Lung (tissue), 13 donors: Measurements from ENCODE around the gene TRIM77. TPM values are rescaled to one million over a fixed set of nuclear protein-coding genes. Genes with fewer than 3 reads are reported as not detected.
"Not testable (repeated sequence)": the region's sequence is repeated elsewhere in the genome, so short reads cannot be mapped to it uniquely, and the experiment has no call there.

Source experiments
- ATAC-seq: fragments of 200-7000 bp; cut with Tn5 transposase; one replicate; pipeline ENCODE4 v1.9.1; 2020; ENCODE audit warnings: moderate number of reproducible peaks; ENCODE audit not compliant: insufficient read depth, low FRiP score
- DNase-seq, 3 donors: peaks; one replicate each; pipeline ENCODE4 v3.0.0-alpha.2; 2013 to 2017
- H3K27ac ChIP-seq, 2 donors: one replicate each; pipeline ENCODE4 v1.5.1; 2013; ENCODE audit warnings: mild to moderate bottlenecking in 2 of 2, moderate library complexity in 2 of 2, control low read depth in 1 of 2, inconsistent platforms in 1 of 2, low read depth in 1 of 2, low read length in 1 of 2
- H3K27me3 ChIP-seq, 3 donors: one replicate each; pipeline ENCODE4 v1.5.1; 2013; ENCODE audit warnings: low read length in 2 of 3; ENCODE audit not compliant: control insufficient read depth in 3 of 3, insufficient read depth in 3 of 3
- H3K36me3 ChIP-seq, 4 donors: one replicate each; pipeline ENCODE4 v1.5.1; 2013; ENCODE audit warnings: low read length in 4 of 4, mild to moderate bottlenecking in 1 of 4, moderate library complexity in 1 of 4; ENCODE audit not compliant: control insufficient read depth in 4 of 4, insufficient read depth in 4 of 4
- H3K4me1 ChIP-seq, 5 donors: one replicate each; pipeline ENCODE4 v1.5.1; 2013; ENCODE audit warnings: low read length in 5 of 5, mild to moderate bottlenecking in 2 of 5, moderate library complexity in 1 of 5; ENCODE audit not compliant: control insufficient read depth in 5 of 5, insufficient read depth in 5 of 5
- H3K4me3 ChIP-seq: one replicate; pipeline ENCODE4 v1.5.1; 2013; ENCODE audit warnings: mild to moderate bottlenecking, control low read depth, moderate library complexity
- H3K9ac ChIP-seq, 2 donors: one replicate each; pipeline ENCODE4 v1.5.1; 2013; ENCODE audit warnings: low read length in 2 of 2, control low read depth in 1 of 2; ENCODE audit not compliant: insufficient read depth in 1 of 2
- H3K9me3 ChIP-seq, 4 donors: one replicate each; pipeline ENCODE4 v1.5.1; 2013; ENCODE audit warnings: low read length in 3 of 4, mild to moderate bottlenecking in 1 of 4, moderate library complexity in 1 of 4; ENCODE audit not compliant: control insufficient read depth in 4 of 4, insufficient read depth in 3 of 4
- WGBS, 2 donors: extraction: QIAGEN DNeasy Blood & Tissue Kit; methylation state at CpG; one replicate each; pipeline ENCODE4 v1.1.7; 2013; 5-methylcytosine and 5-hydroxymethylcytosine counted together
- polyA plus RNA-seq, 2 donors: library from polyadenylated mRNA; stranded (reverse); fragments of 200-250 nt; gene quantifications; one replicate each; pipeline ENCODE4 v1.2.1, GENCODE V29; 2013
- small RNA-seq: library from RNA; depleted of rRNA; stranded (forward); fragments of <200 nt; gene quantifications from one replicate; pipeline ENCODE3, GENCODE V24; 2014; ENCODE audit warnings: low replicate concordance
- total RNA-seq, 2 donors: library from RNA; depleted of rRNA in 1 of 2; stranded (reverse); fragments of >200 nt in 1 of 2; gene quantifications; one replicate each; pipeline ENCODE4 v1.2.1, GENCODE V29; 2014 to 2021
- TF ChIP-seq, protein P1 (sequence below): IDR thresholded peaks from 2 replicates; pipeline ENCODE4 v1.5.1; 2012; ENCODE audit warnings: mild to moderate bottlenecking; ENCODE audit errors: control extremely low read depth, extremely low read depth
- donor health status: control.
- donor health status: control.
- donor health status: Bipolar disorder and iron deficiency.
- donor health status: healthy.
- donor health status: DM: yes; HTN: yes; CAD: no.

Gene TRIM77
- total and polyA plus RNA-seq, 4 donors: not detected

DNA sequence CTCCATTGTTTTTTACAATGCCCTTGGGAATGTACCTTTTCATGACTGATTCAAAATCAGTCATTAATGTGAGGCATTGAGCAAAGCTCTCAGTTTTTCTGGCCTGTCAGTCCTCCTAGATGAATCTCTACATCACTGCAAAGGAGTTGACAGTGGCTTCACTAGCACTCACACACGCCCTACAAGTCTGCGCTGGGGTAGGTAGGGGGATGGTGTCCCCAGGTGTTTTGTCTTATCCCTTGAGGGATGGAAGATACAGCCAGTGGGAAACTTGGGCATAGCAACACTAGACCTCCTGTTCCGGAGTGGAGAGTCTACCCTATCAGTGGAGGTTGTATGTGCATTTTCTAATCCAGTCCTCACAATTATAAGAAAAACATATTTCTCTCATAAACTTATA is 27.0 kb downstream of the TRIM77 start:
- WGBS, 2 donors: 89 to 92% methylated on average over 3 of the region's 3 CpGs
- Histone ChIP-seq H3K4me3 (no peak overlapping the region), H3K4me1 (no peaks in the 10 kb centered on the region), H3K9ac (no peak overlapping the region), H3K9me3 (no peaks in the 10 kb centered on the region), H3K36me3 (no peaks in the 10 kb centered on the region), H3K27me3 (no peaks in the 10 kb centered on the region), H3K27ac (no peak overlapping the region)
- no peak for ATAC-seq
- TF ChIP-seq, protein P1, sequence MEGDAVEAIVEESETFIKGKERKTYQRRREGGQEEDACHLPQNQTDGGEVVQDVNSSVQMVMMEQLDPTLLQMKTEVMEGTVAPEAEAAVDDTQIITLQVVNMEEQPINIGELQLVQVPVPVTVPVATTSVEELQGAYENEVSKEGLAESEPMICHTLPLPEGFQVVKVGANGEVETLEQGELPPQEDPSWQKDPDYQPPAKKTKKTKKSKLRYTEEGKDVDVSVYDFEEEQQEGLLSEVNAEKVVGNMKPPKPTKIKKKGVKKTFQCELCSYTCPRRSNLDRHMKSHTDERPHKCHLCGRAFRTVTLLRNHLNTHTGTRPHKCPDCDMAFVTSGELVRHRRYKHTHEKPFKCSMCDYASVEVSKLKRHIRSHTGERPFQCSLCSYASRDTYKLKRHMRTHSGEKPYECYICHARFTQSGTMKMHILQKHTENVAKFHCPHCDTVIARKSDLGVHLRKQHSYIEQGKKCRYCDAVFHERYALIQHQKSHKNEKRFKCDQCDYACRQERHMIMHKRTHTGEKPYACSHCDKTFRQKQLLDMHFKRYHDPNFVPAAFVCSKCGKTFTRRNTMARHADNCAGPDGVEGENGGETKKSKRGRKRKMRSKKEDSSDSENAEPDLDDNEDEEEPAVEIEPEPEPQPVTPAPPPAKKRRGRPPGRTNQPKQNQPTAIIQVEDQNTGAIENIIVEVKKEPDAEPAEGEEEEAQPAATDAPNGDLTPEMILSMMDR: no peak
- no peak for DNase-seq

DNA sequence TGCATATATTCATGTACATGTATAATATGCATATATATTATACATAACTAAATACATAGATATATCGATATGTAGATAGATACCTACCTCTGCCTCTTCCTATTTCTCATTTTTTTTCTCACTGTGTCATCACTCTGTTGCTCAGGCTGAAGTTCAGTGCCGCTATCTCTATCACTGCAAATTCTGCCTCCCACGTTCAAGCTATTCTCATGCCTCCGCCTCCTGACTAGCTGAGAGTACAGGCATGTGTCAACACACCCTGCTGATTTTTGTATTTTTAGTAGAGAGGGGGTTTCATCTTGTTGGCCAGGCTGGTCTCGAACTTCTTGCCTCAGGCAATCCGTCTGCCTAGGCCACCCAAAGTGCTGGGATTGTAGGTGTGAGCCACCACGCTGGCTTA is 31.3 kb downstream of the TRIM77 start:
- not testable (repeated sequence) for H3K36me3 ChIP-seq, H3K27ac ChIP-seq, H3K4me1 ChIP-seq, ATAC-seq, H3K9ac ChIP-seq, DNase-seq, H3K4me3 ChIP-seq, H3K9me3 ChIP-seq, H3K27me3 ChIP-seq
- WGBS, 2 donors: 89 to 93% methylated on average over 7 of the region's 7 CpGs

DNA sequence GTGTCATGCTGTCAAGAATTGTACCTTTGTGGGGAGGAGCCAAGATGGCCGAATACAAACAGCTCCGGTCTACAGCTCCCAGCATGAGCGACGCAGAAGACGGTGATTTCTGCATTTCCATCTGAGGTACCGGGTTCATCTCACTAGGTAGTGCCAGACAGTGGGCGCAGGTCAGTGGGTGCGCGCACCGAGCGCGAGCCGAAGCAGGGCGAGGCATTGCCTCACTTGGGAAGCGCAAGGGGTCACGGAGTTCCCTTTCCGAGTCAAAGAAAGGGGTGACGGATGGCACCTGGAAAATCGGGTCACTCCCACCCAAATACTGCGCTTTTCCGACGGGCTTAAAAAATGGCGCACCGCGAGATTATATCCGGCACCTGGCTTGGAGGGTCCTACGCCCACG is 34.1 kb downstream of the TRIM77 start:
- not testable (repeated sequence) for H3K27ac ChIP-seq, DNase-seq, H3K27me3 ChIP-seq, H3K36me3 ChIP-seq, H3K9me3 ChIP-seq, H3K4me3 ChIP-seq, ATAC-seq, H3K4me1 ChIP-seq, H3K9ac ChIP-seq
- WGBS, 2 donors: 95% methylated on average over 22 to 28 of the region's 28 CpGs

DNA sequence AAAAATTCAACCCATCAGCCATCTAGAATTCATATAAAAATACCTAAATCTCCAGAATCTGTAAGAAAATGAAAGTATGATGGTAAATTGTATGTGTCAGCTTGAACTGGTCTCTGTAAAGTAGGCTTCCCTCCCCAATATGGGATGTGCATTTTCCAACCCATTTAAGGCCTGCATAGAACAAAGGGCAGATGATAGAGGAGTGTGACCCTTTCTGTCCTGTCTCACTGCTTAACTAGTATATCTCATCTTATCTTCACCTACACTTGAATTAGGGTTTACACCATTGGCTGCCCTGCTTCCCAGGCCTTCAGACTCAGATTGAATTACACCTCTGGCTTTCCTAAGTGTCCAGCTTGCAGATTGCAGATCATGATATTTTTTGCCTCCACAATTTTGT is 40.7 kb downstream of the TRIM77 start:
- H3K4me1 ChIP-seq: not testable (repeated sequence)

More for the DNA sequence above, 40.7 kb downstream of the TRIM77 start:
- not testable (repeated sequence) for H3K4me3 ChIP-seq, H3K9ac ChIP-seq, DNase-seq, H3K9me3 ChIP-seq, H3K27me3 ChIP-seq, H3K27ac ChIP-seq, ATAC-seq, H3K36me3 ChIP-seq

Small RNA genes lying within 50 kb of the gene (small RNA-seq; reads per million reads assigned to genes)
- not detected for gene AP003122.3

Other genes starting within 250 kb of the TRIM77 start
- 1 to 10 TPM; 1.8 to 2.3 TPM for gene NOX4, start 218.9 kb upstream of the TRIM77 start, total RNA-seq
- under 1 TPM; 0.46 to 0.67 TPM for gene NOX4, start 218.9 kb upstream of the TRIM77 start, polyA plus RNA-seq
- not detected for gene TRIM49, start 98.3 kb downstream of the TRIM77 start, total RNA-seq
- gene TRIM49, start 98.3 kb downstream of the TRIM77 start, polyA plus RNA-seq: not detected
- gene TRIM64B, start 168.2 kb downstream of the TRIM77 start, total RNA-seq: under 1 TPM in 1 of 2 donors, not detected in 1; 0.11 TPM
- gene TRIM64B, start 168.2 kb downstream of the TRIM77 start, polyA plus RNA-seq: not detected
- not detected for gene TRIM49D1, start 211.9 kb downstream of the TRIM77 start, total RNA-seq
- not detected for gene TRIM49D1, start 211.9 kb downstream of the TRIM77 start, polyA plus RNA-seq
- not detected for gene TRIM49D2, start 213.8 kb downstream of the TRIM77 start, total RNA-seq
- gene TRIM49D2, start 213.8 kb downstream of the TRIM77 start, polyA plus RNA-seq: not detected